ENCODE measurements around the gene ANTXR1. TPM values are rescaled to one million over a fixed set of nuclear protein-coding genes. Genes with fewer than 3 reads are reported as not detected.

The ANTXR1 gene
- total RNA-seq, 1 experiment from 2014 or later = 37.3 TPM

DNA sequence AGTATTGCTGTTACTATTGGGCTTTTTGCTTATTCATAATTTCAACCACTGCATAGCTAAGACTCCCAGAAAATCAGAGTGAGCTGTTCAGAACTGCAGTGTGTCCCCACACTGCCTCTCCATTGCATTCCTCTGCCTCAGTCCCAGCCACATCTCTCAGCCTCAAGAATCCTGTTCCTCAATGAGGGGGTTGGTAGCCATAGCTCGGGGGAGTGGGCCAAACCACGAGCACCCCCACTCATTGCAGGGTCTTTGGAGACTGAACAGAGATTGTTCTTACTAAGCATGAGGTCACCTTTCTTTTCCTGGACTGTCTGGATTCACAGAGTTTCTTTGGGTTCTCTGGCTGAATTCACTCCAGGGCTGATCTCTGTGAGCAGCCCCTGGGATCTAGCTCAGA, 213.0 kb downstream of the ANTXR1 start:
- Histone ChIP-seq H3K79me2 (ENCODE audit: insufficient read depth, low read length) (no peaks in the 10 kb centered on the region), H2BK15ac (ENCODE audit: low read depth, low read length) (no peak overlapping the region), H3T11ph (ENCODE audit: low read length) (no peak overlapping the region), H2BK12ac (ENCODE audit: insufficient read length, low read depth, low read length) (no peak overlapping the region), H3K27me3 (ENCODE audit: insufficient read depth, low read length) (no peaks in the 10 kb centered on the region), H2BK20ac (ENCODE audit: low read depth, low read length, poor library complexity, severe bottlenecking) (no peak overlapping the region), H3K56ac (ENCODE audit: insufficient read length, low read depth, low read length) (no peak overlapping the region), H3K9me3 (ENCODE audit: control insufficient read depth, low read depth, low read length) (no peaks in the 10 kb centered on the region), H3K14ac (ENCODE audit: insufficient read depth, low read length) (no peak overlapping the region), H2BK5ac (ENCODE audit: insufficient read length, low read length) (no peak overlapping the region), H3K9ac (ENCODE audit: extremely low read depth, insufficient read length, low read length) (no peak overlapping the region), H3K4me1 (ENCODE audit: insufficient read depth, low read length) (no peaks in the 10 kb centered on the region; the same call in 1 of the 2 replicates), H3K23me2 (ENCODE audit: insufficient read length, low read depth, low read length, poor library complexity, severe bottlenecking) (no peaks in the 10 kb centered on the region), H4K5ac (ENCODE audit: insufficient read length, low read depth, low read length) (no peak overlapping the region), H2BK120ac (ENCODE audit: low read depth, low read length, poor library complexity, severe bottlenecking) (no peak overlapping the region), H4K91ac (ENCODE audit: insufficient read length, low read depth, low read length) (no peak overlapping the region), H3K4ac (ENCODE audit: low read depth, low read length) (no peak overlapping the region), H3K4me2 (ENCODE audit: insufficient read depth, insufficient read length, low read length) (no peak overlapping the region), H4K8ac (replicated peaks; ENCODE audit: insufficient read length, low read depth, low read length) (no peak overlapping the region), H3K18ac (ENCODE audit: insufficient read length, low read depth, low read length) (no peak overlapping the region), H4K20me1 (ENCODE audit: control insufficient read depth, insufficient read depth, insufficient read length) (no peaks in the 10 kb centered on the region), H2AFZ (ENCODE audit: low read length) (no peak overlapping the region), H3K23ac (ENCODE audit: insufficient read length, low read depth, low read length) (no peak overlapping the region), H2AK5ac (ENCODE audit: insufficient read length, low read length) (no peak overlapping the region), H3K79me1 (ENCODE audit: insufficient read depth, low read depth, low read length, poor library complexity, severe bottlenecking) (no peaks in the 10 kb centered on the region), H3K27ac (ENCODE audit: insufficient read length, low read depth, low read length) (no peak overlapping the region)
- no peaks in the 10 kb centered on the region; the same call in 1 of the 2 replicates for H3K27me3 Mint-ChIP-seq (ENCODE audit: low read depth)
- peak overlapping the region in 1 of 3 experiments; percentile 65; a peak in 1 of 7 replicates for H3K27ac Mint-ChIP-seq
- WGBS (ENCODE audit: extremely low coverage, insufficient read length, low lambda C conversion rate) = no CpG with 5 or more reads among the region's 2 CpGs
- DNase-seq = no peak
- peaks cover 7 to 12% of the 10 kb centered on the region in 2 experiments for H3K4me1 Mint-ChIP-seq
- no peak overlapping the region for H3K4me3 Mint-ChIP-seq
- TF ChIP-seq, protein P1, sequence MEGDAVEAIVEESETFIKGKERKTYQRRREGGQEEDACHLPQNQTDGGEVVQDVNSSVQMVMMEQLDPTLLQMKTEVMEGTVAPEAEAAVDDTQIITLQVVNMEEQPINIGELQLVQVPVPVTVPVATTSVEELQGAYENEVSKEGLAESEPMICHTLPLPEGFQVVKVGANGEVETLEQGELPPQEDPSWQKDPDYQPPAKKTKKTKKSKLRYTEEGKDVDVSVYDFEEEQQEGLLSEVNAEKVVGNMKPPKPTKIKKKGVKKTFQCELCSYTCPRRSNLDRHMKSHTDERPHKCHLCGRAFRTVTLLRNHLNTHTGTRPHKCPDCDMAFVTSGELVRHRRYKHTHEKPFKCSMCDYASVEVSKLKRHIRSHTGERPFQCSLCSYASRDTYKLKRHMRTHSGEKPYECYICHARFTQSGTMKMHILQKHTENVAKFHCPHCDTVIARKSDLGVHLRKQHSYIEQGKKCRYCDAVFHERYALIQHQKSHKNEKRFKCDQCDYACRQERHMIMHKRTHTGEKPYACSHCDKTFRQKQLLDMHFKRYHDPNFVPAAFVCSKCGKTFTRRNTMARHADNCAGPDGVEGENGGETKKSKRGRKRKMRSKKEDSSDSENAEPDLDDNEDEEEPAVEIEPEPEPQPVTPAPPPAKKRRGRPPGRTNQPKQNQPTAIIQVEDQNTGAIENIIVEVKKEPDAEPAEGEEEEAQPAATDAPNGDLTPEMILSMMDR (conservative IDR thresholded peaks at IDR 0.05) = no peak
- H3K36me3 Mint-ChIP-seq (ENCODE audit: insufficient read depth in 1 of 3, low read depth in 3 of 3) = peaks cover 0 to 2% (median 2%) of the 10 kb centered on the region in 3 experiments; a peak in 4 of 7 replicates
- H3K9me3 Mint-ChIP-seq = no peaks in the 10 kb centered on the region; a peak in 1 of 5 replicates
